HEK293 (cell line): ENCODE measurements around the gene AFF3.

ENCODE experiments used
- CTCF ChIA-PET: fragments of 350-600 bp; formaldehyde crosslinking; extraction: SDS; loops from one replicate; lab custom pipeline; 2021; ENCODE audit warnings: antibody characterized with exemption; lab: Yijun Ruan, JAX
- POLR2A ChIA-PET: fragments of 300-600 bp; formaldehyde crosslinking; extraction: SDS; loops from one replicate; lab custom pipeline; 2020; ENCODE audit warnings: antibody characterized with exemption, inconsistent platforms; lab: Yijun Ruan, JAX
- H3K27ac ChIP-seq: fragments of 200-500 bp; sonication (Bioruptor generic); 2 replicates; pipeline ENCODE4 v1.5.1; 2014; ENCODE audit warnings: low read depth, low read length, control low read depth, inconsistent platforms; ENCODE audit errors: extremely low read depth
- H3K36me3 ChIP-seq, 2 experiments: fragments of 200-500 bp in 1 of 2; sonication (Bioruptor generic) in 1 of 2; 1 replicate in 1 of 2; 2 replicates in 1 of 2; pipeline ENCODE4 v1.5.1; 2014 to 2017; ENCODE audit warnings: inconsistent platforms in 2 of 2, low read length in 2 of 2; ENCODE audit not compliant: control insufficient read depth in 2 of 2, insufficient read depth in 1 of 2
- H3K4me1 ChIP-seq: fragments of 200-500 bp; sonication (Bioruptor generic); 2 replicates; pipeline ENCODE4 v1.5.1; 2014; ENCODE audit warnings: mild to moderate bottlenecking, low read length, inconsistent platforms; ENCODE audit not compliant: control insufficient read depth, insufficient read depth
- H3K4me3 ChIP-seq: 2 replicates; pipeline ENCODE4 v1.5.1; 2011; ENCODE audit warnings: low read depth, mild to moderate bottlenecking, control low read depth, low read length, moderate library complexity
- H3K9me3 ChIP-seq: fragments of 200-500 bp; sonication (Bioruptor generic); 2 replicates; pipeline ENCODE4 v1.5.1; 2014; ENCODE audit warnings: low read depth, low read length, inconsistent platforms; ENCODE audit not compliant: control insufficient read depth, insufficient read depth
- GLIS1 ChIP-seq: fragments of 450-650 bp; formaldehyde crosslinking; IDR thresholded peaks from 2 replicates; pipeline ENCODE4 v1.5.1; 2016; ENCODE audit warnings: missing biosample characterization, missing genetic modification characterization
- KLF16 ChIP-seq: fragments of 450-650 bp; formaldehyde crosslinking; IDR thresholded peaks from 2 replicates; pipeline ENCODE4 v1.5.1; 2017; ENCODE audit warnings: missing biosample characterization, missing genetic modification characterization
- PRDM1 ChIP-seq: fragments of 450-650 bp; formaldehyde crosslinking; IDR thresholded peaks from 2 replicates; pipeline ENCODE4; 2016; ENCODE audit warnings: missing biosample characterization, missing genetic modification characterization
- SETDB1 ChIP-seq: IDR thresholded peaks from one replicate; pipeline ENCODE4 v1.6.1; 2017; ENCODE audit warnings: mild to moderate bottlenecking, low read length, moderate library complexity, mixed read lengths; ENCODE audit not compliant: insufficient read length
- SP2 ChIP-seq: fragments of 450-650 bp; formaldehyde crosslinking; IDR thresholded peaks from 2 replicates; pipeline ENCODE4 v1.5.1; 2016; ENCODE audit warnings: missing biosample characterization, missing genetic modification characterization
- ZBTB6 ChIP-seq: fragments of 450-650 bp; formaldehyde crosslinking; IDR thresholded peaks from 2 replicates; pipeline ENCODE4 v1.5.1; 2017; ENCODE audit warnings: missing biosample characterization, missing genetic modification characterization
- ZNF146 ChIP-seq: fragments of 450-650 bp; formaldehyde crosslinking; IDR thresholded peaks from 2 replicates; pipeline ENCODE4 v1.5.1; 2016; ENCODE audit warnings: missing biosample characterization, missing genetic modification characterization
- ZNF16 ChIP-seq: fragments of 450-650 bp; formaldehyde crosslinking; IDR thresholded peaks from 2 replicates; pipeline ENCODE4 v1.5.1; 2016; ENCODE audit warnings: low read depth, missing biosample characterization, missing genetic modification characterization
- ZNF24 ChIP-seq: fragments of 450-650 bp; formaldehyde crosslinking; IDR thresholded peaks from 2 replicates; pipeline ENCODE4 v1.5.1; 2016; ENCODE audit warnings: missing biosample characterization, missing genetic modification characterization
- ZNF335 ChIP-seq: fragments of 450-650 bp; formaldehyde crosslinking; conservative IDR thresholded peaks from 2 replicates; pipeline ENCODE4 v1.5.1; 2016; ENCODE audit warnings: missing biosample characterization, missing genetic modification characterization
- ZNF366 ChIP-seq: fragments of 450-650 bp; formaldehyde crosslinking; conservative IDR thresholded peaks from 2 replicates; pipeline ENCODE4 v1.5.1; 2016; ENCODE audit warnings: missing biosample characterization, missing genetic modification characterization
- ZNF37A ChIP-seq: fragments of 450-650 bp; IDR thresholded peaks from 2 replicates; pipeline ENCODE4 v1.5.1; 2018; ENCODE audit warnings: missing biosample characterization, missing genetic modification characterization
- ZNF423 ChIP-seq: fragments of 450-650 bp; formaldehyde crosslinking; IDR thresholded peaks from 2 replicates; pipeline ENCODE4 v1.5.1; 2016; ENCODE audit warnings: missing biosample characterization, missing genetic modification characterization
- ZNF585B ChIP-seq: fragments of 450-650 bp; formaldehyde crosslinking; IDR thresholded peaks from 2 replicates; pipeline ENCODE4 v1.5.1; 2016; ENCODE audit warnings: missing biosample characterization, missing genetic modification characterization
- ZNF623 ChIP-seq: fragments of 450-650 bp; formaldehyde crosslinking; IDR thresholded peaks from 2 replicates; pipeline ENCODE4 v1.5.1; 2016; ENCODE audit warnings: missing biosample characterization, missing genetic modification characterization
- ZNF645 ChIP-seq: fragments of 450-650 bp; formaldehyde crosslinking; IDR thresholded peaks from 2 replicates; pipeline ENCODE4; 2016; ENCODE audit warnings: missing biosample characterization, missing genetic modification characterization
- ZNF830 ChIP-seq: fragments of 450-650 bp; IDR thresholded peaks from 2 replicates; pipeline ENCODE4 v1.5.0; 2018; ENCODE audit warnings: missing biosample characterization, missing genetic modification characterization, low read depth, mild to moderate bottlenecking, moderate library complexity
- ZSCAN30 ChIP-seq: fragments of 450-650 bp; IDR thresholded peaks from 2 replicates; pipeline ENCODE4 v1.5.1; 2018; ENCODE audit warnings: missing biosample characterization, mild to moderate bottlenecking, missing genetic modification characterization, moderate library complexity
- TF ChIP-seq, protein P1 (sequence below): fragments of 450-650 bp; formaldehyde crosslinking; IDR thresholded peaks from 2 replicates; pipeline ENCODE4 v1.5.1; 2016; ENCODE audit warnings: missing biosample characterization, missing genetic modification characterization
- TF ChIP-seq, protein P2 (sequence below): fragments of 450-650 bp; formaldehyde crosslinking; IDR thresholded peaks from 2 replicates; pipeline ENCODE4 v1.5.1; 2016; ENCODE audit warnings: missing biosample characterization, missing genetic modification characterization

The AFF3 gene

GRCh38 chr2:99981840-99982239, 160.6 kb downstream of the AFF3 start:
- ChIA-PET POLR2A (no interaction called here), CTCF (no interaction called here)
- Histone ChIP-seq H3K27ac (no peak overlapping the region), H3K9me3 (no peaks in the 10 kb centered on the region), H3K36me3 (peaks cover 0 to 3% of the 10 kb centered on the region in 2 experiments; a peak in 2 of 3 replicates), H3K4me3 (no peak overlapping the region), H3K4me1 (peaks cover 10% of the 10 kb centered on the region)
- no peak for TF ChIP-seq SP2 (tag by site-specific recombination)
- no peak for TF ChIP-seq SETDB1
- TF ChIP-seq, protein P1, sequence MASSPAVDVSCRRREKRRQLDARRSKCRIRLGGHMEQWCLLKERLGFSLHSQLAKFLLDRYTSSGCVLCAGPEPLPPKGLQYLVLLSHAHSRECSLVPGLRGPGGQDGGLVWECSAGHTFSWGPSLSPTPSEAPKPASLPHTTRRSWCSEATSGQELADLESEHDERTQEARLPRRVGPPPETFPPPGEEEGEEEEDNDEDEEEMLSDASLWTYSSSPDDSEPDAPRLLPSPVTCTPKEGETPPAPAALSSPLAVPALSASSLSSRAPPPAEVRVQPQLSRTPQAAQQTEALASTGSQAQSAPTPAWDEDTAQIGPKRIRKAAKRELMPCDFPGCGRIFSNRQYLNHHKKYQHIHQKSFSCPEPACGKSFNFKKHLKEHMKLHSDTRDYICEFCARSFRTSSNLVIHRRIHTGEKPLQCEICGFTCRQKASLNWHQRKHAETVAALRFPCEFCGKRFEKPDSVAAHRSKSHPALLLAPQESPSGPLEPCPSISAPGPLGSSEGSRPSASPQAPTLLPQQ: no peak
- no peak for TF ChIP-seq KLF16
- TF ChIP-seq ZSCAN30 (tag by site-specific recombination): no peak
- TF ChIP-seq ZNF366 (tag by site-specific recombination): no peak
- TF ChIP-seq ZNF585B (tag by site-specific recombination): no peak
- TF ChIP-seq ZNF645 (tag by site-specific recombination): no peak
- TF ChIP-seq, protein P2, sequence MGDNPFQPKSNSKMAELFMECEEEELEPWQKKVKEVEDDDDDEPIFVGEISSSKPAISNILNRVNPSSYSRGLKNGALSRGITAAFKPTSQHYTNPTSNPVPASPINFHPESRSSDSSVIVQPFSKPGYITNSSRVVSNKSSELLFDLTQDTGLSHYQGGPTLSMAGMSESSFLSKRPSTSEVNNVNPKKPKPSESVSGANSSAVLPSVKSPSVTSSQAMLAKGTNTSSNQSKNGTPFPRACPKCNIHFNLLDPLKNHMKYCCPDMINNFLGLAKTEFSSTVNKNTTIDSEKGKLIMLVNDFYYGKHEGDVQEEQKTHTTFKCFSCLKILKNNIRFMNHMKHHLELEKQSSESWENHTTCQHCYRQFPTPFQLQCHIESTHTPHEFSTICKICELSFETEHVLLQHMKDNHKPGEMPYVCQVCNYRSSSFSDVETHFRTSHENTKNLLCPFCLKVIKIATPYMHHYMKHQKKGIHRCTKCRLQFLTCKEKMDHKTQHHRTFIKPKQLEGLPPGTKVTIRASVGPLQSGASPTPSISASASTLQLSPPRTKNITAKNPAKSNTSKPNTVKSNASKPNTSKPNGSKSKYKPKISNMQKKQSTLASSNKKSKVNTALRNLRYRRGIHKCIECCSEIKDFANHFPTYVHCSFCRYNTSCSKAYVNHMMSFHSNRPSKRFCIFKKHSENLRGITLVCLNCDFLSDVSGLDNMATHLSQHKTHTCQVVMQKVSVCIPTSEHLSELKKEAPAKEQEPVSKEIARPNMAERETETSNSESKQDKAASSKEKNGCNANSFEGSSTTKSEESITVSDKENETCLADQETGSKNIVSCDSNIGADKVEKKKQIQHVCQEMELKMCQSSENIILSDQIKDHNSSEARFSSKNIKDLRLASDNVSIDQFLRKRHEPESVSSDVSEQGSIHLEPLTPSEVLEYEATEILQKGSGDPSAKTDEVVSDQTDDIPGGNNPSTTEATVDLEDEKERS (tag by site-specific recombination): no peak

GRCh38 chr2:99980176-99980575, 162.2 kb downstream of the AFF3 start:
- Histone ChIP-seq H3K9me3 (no peaks in the 10 kb centered on the region), H3K36me3 (peaks cover 0 to 3% of the 10 kb centered on the region in 2 experiments; a peak in 2 of 3 replicates), H3K27ac (no peak overlapping the region), H3K4me1 (peaks cover 5% of the 10 kb centered on the region; the same call in 1 of the 2 replicates), H3K4me3 (no peak overlapping the region)
- CTCF ChIA-PET: interaction anchor here (0.6 to 1.1 kb wide), 2 partner anchors 19 to 417 kb away, joined by 3 read pairs; no protein-coding TSS in a partner anchor
- TF ChIP-seq ZNF146 (tag by site-specific recombination) (no peak), ZNF24 (tag by site-specific recombination) (no peak), ZNF16 (no peak), PRDM1 (tag by site-specific recombination) (no peak), ZNF335 (tag by site-specific recombination) (no peak), ZNF423 (tag by site-specific recombination) (no peak)
- POLR2A ChIA-PET: no interaction called here

GRCh38 chr2:99977966-99978365, 164.4 kb downstream of the AFF3 start:
- POLR2A ChIA-PET: interaction anchor here (1.2 kb wide), 1 partner anchor 10 kb away, joined by 3 read pairs; no protein-coding TSS in a partner anchor
- Histone ChIP-seq H3K27ac (no peak overlapping the region), H3K4me3 (no peak overlapping the region), H3K4me1 (peaks cover 10% of the 10 kb centered on the region), H3K36me3 (peaks cover 0 to 3% of the 10 kb centered on the region in 2 experiments; a peak in 2 of 3 replicates), H3K9me3 (no peaks in the 10 kb centered on the region)
- TF ChIP-seq ZNF830 (tag by site-specific recombination) (no peak), GLIS1 (tag by site-specific recombination) (no peak), ZBTB6 (tag by site-specific recombination) (no peak), ZNF37A (tag by site-specific recombination) (no peak), ZNF623 (no peak)
- TF ChIP-seq, protein P1: peak; percentile 54
- CTCF ChIA-PET: interaction anchor here (0.6 kb wide), 1 partner anchor 135 kb away, joined by 3 read pairs; no protein-coding TSS in a partner anchor
